GM18909 (cell line): Measurements from ENCODE around the gene POLR2H.

ENCODE experiments used
- ATAC-seq: cut with Tn5 transposase; IDR thresholded peaks from one replicate; pipeline ENCODE4 v1.9.1; 2021; ENCODE audit warnings: mild to moderate bottlenecking; ENCODE audit not compliant: unreplicated experiment, poor library complexity

Gene POLR2H

GRCh38 chr3:184384856-184385422 is 23.4 kb downstream of the POLR2H start:
- no peak for ATAC-seq

DNA sequence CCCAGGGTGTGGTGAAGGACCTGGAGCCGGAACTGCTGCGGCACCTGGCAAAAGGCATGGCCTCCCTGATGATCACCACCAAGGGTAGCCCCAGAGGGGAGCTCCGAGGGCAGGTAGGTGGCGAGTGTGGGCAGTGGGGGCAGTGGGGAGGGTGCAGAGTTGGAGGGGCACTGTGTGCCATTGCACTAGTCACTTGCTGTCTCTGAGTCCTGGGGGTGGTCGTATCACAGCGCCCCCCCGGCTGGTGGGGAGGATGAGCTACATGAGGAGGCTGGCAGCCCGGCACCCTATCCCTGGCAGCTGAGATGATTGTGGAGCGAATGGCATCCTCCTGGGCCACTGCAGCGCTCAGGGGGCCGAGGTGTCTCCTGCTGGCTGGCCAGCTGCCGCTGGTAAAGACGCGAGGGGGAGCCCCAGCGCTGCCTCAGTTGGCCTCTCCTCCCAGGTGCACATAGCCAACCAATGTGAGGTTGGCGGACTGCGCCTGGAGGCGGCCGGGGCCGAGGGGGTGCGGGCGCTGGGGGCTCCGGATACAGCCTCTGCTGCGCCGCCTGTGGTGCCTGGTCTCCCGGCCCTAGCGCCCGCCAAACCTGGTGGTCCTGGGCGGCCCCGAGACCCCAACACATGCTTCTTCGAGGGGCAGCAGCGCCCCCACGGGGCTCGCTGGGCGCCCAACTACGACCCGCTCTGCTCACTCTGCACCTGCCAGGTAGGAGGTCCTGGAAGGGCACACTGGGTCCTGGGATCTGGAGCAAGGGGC is 24.7 kb downstream of the POLR2H start:
- no peak for ATAC-seq

DNA sequence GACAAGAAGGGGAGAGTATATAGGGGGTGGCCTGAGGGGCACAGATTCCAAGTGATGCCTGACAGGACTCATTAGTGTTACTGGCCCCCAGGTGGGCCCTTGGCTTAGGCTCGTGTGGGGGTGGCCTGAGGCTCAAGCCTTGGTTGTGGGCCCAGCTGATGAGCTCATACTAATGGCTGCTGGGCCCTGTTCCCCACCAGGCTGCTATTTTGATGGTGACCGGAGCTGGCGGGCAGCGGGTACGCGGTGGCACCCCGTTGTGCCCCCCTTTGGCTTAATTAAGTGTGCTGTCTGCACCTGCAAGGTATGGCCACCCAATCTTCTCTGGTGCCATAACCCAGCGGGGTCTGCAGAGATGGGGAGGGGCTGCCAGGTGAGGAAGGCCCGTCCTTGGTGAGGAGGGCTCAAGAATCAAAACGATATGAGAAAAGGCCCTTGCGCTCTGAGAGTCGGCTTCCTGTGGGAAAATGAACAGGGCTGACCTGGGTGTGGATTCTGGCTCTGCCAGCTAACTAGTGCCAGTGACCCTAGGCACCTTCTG is 25.7 kb downstream of the POLR2H start:
- no peak for ATAC-seq

DNA sequence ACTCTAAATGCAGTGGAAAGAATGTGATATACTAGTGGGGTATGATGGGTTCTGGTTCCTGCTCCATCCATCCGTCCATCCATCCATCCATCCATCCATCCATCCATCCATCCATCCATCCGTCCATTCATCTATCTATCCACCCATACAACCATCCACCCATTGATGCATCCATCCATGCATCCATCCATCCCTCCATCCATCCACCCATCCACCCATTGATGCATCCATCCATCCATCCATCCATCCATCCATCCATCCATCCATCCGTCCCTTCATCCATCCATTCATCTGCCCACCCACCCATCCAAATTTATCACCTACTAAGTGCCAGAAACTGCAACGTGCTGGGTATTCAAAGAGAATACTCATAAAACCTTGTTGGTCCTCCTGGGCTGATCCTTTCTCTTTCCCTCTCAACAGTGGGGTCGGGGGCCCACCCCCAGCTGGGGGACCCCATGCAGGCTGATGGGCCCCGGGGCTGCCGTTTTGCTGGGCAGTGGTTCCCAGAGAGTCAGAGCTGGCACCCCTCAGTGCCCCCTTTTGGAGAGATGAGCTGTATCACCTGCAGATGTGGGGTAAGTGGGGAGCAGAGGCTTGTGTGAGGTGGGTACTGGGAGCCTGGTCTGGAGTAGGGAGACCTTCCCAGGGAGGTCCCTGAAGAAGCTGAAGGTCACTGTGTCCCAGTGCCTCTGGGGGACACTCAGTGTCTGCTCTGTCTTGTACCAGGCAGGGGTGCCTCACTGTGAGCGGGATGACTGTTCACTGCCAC is 26.8 kb downstream of the POLR2H start:
- ATAC-seq = no peak

GRCh38 chr3:184388936-184389230 is 27.4 kb downstream of the POLR2H start:
- no peak for ATAC-seq

DNA sequence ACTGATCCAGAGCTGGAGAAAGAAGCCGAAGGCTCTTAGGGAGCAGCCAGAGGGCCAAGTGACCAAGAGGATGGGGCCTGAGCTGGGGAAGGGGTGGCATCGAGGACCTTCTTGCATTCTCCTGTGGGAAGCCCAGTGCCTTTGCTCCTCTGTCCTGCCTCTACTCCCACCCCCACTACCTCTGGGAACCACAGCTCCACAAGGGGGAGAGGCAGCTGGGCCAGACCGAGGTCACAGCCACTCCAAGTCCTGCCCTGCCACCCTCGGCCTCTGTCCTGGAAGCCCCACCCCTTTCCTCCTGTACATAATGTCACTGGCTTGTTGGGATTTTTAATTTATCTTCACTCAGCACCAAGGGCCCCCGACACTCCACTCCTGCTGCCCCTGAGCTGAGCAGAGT is 27.9 kb downstream of the POLR2H start:
- no peak for ATAC-seq

DNA sequence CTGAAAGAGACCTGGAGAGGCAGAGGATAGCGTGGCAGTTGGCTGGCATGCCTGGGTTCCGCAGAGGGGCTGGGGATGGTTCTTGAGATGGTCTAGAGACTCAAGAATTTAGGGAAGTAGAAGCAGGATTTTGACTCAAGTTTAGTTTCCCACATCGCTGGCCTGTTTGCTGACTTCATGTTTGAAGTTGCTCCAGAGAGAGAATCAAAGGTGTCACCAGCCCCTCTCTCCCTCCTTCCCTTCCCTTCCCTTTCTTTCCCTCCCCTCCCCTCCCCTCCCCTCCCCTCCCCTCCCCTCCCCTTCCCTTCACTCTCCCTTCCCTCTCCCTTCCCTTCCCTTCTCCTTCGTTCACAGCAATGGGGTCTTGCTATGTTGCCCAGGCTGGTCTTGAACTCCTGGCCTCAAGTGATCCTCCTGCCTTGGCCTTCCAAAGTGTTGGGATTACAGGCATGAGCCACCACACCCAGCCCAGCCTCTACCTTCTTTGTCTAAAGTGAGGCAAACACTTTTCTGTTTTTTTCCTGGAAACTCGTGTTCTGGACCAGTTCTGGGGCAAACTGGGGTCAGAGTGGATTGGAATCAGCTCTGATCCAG is 28.5 kb downstream of the POLR2H start:
- ATAC-seq = no peak

- no peak for ATAC-seq
These were observed 29.8 kb downstream of the POLR2H start for GRCh38 chr3:184391266-184391665.

GRCh38 chr3:184395320-184395660 is 33.8 kb downstream of the POLR2H start:
- ATAC-seq = no peak

- no peak for ATAC-seq
These were observed 37.9 kb downstream of the POLR2H start for GRCh38 chr3:184399410-184399809.

- no peak for ATAC-seq
These were observed 43.8 kb downstream of the POLR2H start for GRCh38 chr3:184405075-184406030.

GRCh38 chr3:184409331-184409926 is 47.9 kb downstream of the POLR2H start:
- ATAC-seq = no peak

GRCh38 chr3:184409946-184410500 is 48.5 kb downstream of the POLR2H start:
- ATAC-seq = no peak

GRCh38 chr3:184414418-184415202 is 53.1 kb downstream of the POLR2H start:
- ATAC-seq = no peak

DNA sequence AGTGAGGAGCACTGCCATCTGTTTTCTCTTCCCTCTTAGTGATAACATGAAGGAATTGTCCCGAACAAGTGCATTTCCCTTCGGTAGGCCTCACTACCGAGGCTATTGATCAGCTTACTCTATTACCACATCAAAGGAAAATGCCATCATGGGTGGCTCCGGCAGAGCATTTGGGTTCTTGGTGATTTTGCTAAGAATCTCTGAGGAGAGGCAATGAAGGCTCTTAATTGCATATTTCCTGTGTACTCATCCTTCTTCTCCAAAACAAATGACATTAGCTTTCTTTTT is 53.6 kb downstream of the POLR2H start:
- ATAC-seq = no peak

DNA sequence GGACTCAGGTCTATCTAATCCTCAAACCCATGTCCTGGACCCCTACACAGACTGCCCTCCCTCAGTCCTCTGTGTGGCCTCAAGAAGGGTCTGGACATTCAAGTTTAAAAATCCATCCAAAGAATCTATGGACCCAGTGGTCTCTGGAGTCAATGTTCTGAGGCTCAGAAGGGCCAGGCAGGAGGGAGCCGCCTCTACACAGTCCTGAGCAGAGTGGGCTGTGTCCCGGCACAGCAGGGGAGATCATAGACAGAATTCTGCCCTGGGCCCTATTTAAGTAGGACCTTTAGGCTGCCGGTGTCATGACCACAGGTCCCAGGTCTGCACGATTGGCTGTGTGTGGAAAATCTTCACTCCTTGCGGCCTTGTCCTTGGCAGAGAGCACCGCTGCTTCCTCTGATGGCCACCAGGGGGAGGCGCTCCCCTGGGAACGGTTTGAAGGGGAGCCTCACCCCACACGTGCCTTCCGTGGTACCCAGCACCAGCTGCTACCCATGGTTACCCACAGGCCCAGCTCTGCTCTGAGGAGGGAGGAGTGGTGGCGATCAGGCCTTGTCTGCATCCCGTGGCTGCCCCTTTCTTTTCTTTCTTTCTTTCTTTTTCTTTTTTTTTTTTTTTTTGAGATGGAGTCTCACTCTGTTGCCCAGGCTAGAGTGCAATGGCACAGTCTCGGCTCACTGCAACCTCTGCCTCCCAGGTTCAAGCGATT is 56.3 kb downstream of the POLR2H start:
- peak; percentile 84 for ATAC-seq
